T1000 (cell line): ENCODE data around the gene KIF26A.

Source experiments
- DNase-seq: peaks from one replicate; lab custom pipeline; 2025; ENCODE audit warnings: mixed read lengths; lab: John Stamatoyannopoulos, UW

The KIF26A gene

GRCh38 chr14:104112609-104113571 is 25.5 kb upstream of the KIF26A start:
- DNase-seq = no peak

GRCh38 chr14:104113631-104114420 is 24.6 kb upstream of the KIF26A start:
- DNase-seq = no peak

GRCh38 chr14:104114421-104115130 is 23.8 kb upstream of the KIF26A start:
- DNase-seq = no peak

- DNase-seq = no peak
Measured at GRCh38 chr14:104115131-104115600, 23.2 kb upstream of the KIF26A start.

- DNase-seq = no peak
Measured at GRCh38 chr14:104115691-104116287, 22.6 kb upstream of the KIF26A start.

- DNase-seq = no peak
Measured at GRCh38 chr14:104116288-104116755, 22.1 kb upstream of the KIF26A start.

- DNase-seq = no peak
Measured at GRCh38 chr14:104116756-104117340, 21.5 kb upstream of the KIF26A start.

- DNase-seq = no peak
Measured at GRCh38 chr14:104117341-104118005, 20.9 kb upstream of the KIF26A start.

- DNase-seq = no peak
Measured at GRCh38 chr14:104118006-104118844, 20.2 kb upstream of the KIF26A start.

GRCh38 chr14:104119119-104119487 is 19.3 kb upstream of the KIF26A start:
- no peak for DNase-seq

- no peak for DNase-seq
Measured at GRCh38 chr14:104119488-104120251, 18.7 kb upstream of the KIF26A start.

- no peak for DNase-seq
Measured at GRCh38 chr14:104120281-104120741, 18.1 kb upstream of the KIF26A start.

GRCh38 chr14:104121142-104121541 is 17.2 kb upstream of the KIF26A start:
- DNase-seq = no peak

- DNase-seq = no peak
Measured at GRCh38 chr14:104123879-104124278, 14.5 kb upstream of the KIF26A start.

- no peak for DNase-seq
Measured at GRCh38 chr14:104125011-104125410, 13.4 kb upstream of the KIF26A start.

- DNase-seq = no peak
Measured at GRCh38 chr14:104126753-104127152, 11.6 kb upstream of the KIF26A start.

- no peak for DNase-seq
Measured at GRCh38 chr14:104128981-104129380, 9.4 kb upstream of the KIF26A start.

GRCh38 chr14:104129556-104129955 is 8.8 kb upstream of the KIF26A start:
- no peak for DNase-seq
